ENCODE data around the gene OPN1MW3.
"Not testable (repeated sequence)": the region's sequence is repeated elsewhere in the genome, so short reads cannot be mapped to it uniquely, and the experiment has no call there.

The OPN1MW3 gene

GRCh38 chrX:154257282-154257681, at the start of gene OPN1MW3:
OPN1MW3 (plus strand) TSS chrX:154257582; CDS start chrX:154257620, 38 bp downstream.
- DNase-seq (ENCODE audit: low spot score), result not testable (repeated sequence)

GRCh38 chrX:154209670-154210418, 47.5 kb upstream of the OPN1MW3 start:
- not testable (repeated sequence) for DNase-seq (ENCODE audit: low spot score)

DNA sequence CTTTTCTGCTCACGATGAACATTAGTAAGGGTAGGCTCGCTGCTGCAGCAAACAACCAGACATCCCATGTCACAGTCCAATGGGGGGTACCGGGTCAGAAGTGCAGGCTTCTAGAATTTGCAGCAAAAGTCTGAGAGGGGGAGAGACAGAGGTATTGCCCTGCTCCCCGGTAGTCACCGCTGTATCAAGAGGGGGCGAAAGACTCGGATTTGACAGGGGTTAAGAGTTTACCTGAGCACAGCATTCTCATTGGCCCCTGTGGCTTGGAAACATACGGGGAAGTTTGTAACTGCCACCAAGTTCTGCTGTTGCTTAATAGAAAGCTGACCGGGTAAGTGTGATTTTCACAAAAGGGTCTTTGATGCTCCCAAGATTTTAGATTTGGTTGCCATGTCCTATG, 46.3 kb upstream of the OPN1MW3 start:
- not testable (repeated sequence) for DNase-seq (ENCODE audit: low spot score)

DNA sequence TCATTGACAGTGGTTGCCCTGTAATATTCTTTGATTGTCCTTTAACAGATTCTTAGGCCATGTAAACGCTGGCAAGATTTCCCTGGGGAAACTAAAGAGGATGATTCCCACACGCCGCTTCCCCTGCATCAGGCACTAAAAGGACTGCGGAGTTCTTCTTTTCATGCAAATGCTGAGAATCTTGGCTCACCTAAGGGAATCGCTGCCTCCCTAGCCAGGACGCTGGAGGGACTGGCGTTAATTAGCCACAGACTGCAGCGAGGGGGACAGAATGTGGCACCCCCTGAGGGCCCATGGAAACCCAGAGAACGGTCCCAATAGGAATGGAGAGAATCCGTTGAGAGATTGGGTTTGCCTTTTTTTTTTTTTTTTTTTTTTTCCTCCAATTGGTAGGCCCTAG, 45.9 kb upstream of the OPN1MW3 start:
- DNase-seq (ENCODE audit: low spot score), result not testable (repeated sequence)

DNA sequence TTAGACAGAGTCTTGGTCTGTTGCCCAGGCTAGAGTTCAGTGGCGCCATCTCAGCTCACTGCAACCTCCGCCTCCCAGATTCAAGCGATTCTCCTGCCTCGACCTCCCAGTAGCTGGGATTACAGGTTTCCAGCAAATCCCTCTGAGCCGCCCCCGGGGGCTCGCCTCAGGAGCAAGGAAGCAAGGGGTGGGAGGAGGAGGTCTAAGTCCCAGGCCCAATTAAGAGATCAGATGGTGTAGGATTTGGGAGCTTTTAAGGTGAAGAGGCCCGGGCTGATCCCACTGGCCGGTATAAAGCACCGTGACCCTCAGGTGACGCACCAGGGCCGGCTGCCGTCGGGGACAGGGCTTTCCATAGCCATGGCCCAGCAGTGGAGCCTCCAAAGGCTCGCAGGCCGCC, 37.9 kb upstream of the OPN1MW3 start, which contains the start of gene OPN1MW2:
Gene OPN1MW2, plus strand, starts transcription at position 301 of the 400 bp plus-strand sequence. Its CDS starts 60 bp downstream, at position 361.
- DNase-seq (ENCODE audit: low spot score), result not testable (repeated sequence)

DNA sequence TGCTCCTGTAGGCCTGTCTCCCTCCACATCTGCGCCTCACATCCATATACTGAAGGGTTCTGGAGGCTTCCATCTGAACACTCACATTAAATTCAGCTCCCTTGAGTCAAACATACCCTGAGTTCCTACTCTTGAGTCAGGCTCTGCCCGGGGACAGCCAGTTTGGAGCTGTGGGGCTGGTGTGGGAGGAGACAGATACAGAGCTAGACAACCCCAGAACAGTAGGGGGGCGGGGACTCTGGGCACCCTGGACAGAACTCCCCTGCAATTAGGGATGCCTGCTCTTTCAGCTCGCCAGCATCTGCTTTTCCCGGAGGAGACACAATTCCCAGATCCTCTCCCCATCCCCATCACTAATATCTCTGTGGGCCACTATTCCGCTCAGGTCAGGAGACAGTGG, 32.1 kb upstream of the OPN1MW3 start:
- not testable (repeated sequence) for DNase-seq (ENCODE audit: low spot score)

DNA sequence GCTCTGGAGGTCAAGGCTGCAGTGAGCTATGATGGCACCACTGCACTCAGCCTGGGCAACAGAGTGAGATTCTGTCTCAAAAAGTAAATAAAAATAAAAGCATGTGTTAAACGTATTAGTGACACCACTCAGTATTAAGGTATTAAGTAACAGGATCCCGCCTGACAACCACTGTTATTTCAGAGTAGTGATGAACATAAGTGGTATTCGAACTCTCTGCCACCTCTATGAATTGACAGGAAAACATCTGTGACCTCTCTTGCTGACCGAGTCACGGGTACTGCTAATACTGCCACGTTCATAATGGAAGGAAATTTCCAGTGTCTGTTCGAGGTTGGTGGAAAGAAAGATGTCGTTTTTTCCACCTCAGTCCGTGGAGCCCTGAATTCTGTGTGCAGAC, 30.7 kb upstream of the OPN1MW3 start:
- DNase-seq (ENCODE audit: low spot score), result not testable (repeated sequence)

DNA sequence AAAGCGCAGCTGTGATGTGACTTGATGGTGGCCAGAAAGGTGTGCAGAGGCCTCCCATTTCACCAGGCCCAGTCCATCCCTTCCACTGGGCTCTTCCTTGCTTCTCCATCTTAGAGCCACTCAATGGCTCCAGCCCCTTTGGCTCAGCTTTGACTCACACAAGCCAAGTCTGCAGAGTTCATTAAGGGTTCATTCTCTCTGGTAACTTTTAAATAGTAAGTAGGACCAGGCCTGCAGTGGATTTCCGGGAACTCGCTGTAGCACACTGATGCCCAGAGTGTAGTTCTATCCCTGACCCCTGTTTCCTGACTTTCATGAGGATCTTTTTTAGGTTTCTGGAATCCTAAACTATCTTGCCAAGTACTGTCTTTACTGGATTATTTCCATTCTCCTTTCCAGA, 25.9 kb upstream of the OPN1MW3 start:
- DNase-seq (ENCODE audit: low spot score), result not testable (repeated sequence)

GRCh38 chrX:154233620-154234019, 23.8 kb upstream of the OPN1MW3 start:
- DNase-seq (ENCODE audit: low spot score), result not testable (repeated sequence)

- not testable (repeated sequence) for DNase-seq (ENCODE audit: low spot score)
These were observed 18.3 kb upstream of the OPN1MW3 start for GRCh38 chrX:154238939-154239559.

- not testable (repeated sequence) for DNase-seq (ENCODE audit: low spot score)
These were observed 17.3 kb upstream of the OPN1MW3 start for GRCh38 chrX:154239982-154240503.

GRCh38 chrX:154247377-154248045, 9.9 kb upstream of the OPN1MW3 start:
- DNase-seq (ENCODE audit: low spot score), result not testable (repeated sequence)

DNA sequence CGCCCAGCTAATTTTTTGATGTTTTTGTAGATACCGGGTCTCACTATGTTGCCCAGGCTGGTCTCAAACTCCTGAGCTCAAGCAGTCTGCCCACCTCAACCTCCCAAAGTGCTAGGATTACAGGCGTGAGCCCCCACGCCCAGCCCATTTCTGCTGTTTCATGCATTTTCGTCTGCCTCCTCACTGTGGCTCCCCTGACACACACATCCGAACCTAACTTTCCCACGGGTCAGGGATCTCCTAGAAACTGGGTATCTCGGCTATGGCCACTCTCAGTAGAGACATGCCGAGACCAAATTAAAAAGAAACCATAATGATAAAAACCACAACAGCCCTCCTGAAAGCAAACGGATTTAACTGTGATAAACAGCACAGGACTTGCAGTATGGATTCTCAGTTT, 9.3 kb upstream of the OPN1MW3 start:
- not testable (repeated sequence) for DNase-seq (ENCODE audit: low spot score)

- not testable (repeated sequence) for DNase-seq (ENCODE audit: low spot score)
These were observed 1.3 kb downstream of the OPN1MW3 start for GRCh38 chrX:154258711-154259110.

DNA sequence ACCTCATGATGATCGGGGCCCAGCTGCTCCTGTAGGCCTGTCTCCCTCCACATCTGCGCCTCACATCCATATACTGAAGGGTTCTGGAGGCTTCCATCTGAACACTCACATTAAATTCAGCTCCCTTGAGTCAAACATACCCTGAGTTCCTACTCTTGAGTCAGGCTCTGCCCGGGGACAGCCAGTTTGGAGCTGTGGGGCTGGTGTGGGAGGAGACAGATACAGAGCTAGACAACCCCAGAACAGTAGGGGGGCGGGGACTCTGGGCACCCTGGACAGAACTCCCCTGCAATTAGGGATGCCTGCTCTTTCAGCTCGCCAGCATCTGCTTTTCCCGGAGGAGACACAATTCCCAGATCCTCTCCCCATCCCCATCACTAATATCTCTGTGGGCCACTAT, 5.7 kb downstream of the OPN1MW3 start:
- DNase-seq (ENCODE audit: low spot score), result not testable (repeated sequence)

GRCh38 chrX:154269245-154269644, 11.9 kb downstream of the OPN1MW3 start:
- DNase-seq (ENCODE audit: low spot score), result not testable (repeated sequence)

GRCh38 chrX:154284489-154285338, 27.3 kb downstream of the OPN1MW3 start:
- not testable (repeated sequence) for DNase-seq (ENCODE audit: low spot score)

DNA sequence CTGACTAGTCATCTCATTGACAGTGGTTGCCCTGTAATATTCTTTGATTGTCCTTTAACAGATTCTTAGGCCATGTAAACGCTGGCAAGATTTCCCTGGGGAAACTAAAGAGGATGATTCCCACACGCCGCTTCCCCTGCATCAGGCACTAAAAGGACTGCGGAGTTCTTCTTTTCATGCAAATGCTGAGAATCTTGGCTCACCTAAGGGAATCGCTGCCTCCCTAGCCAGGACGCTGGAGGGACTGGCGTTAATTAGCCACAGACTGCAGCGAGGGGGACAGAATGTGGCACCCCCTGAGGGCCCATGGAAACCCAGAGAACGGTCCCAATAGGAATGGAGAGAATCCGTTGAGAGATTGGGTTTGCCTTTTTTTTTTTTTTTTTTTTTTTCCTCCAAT, 29.0 kb downstream of the OPN1MW3 start:
- not testable (repeated sequence) for DNase-seq (ENCODE audit: low spot score)

DNA sequence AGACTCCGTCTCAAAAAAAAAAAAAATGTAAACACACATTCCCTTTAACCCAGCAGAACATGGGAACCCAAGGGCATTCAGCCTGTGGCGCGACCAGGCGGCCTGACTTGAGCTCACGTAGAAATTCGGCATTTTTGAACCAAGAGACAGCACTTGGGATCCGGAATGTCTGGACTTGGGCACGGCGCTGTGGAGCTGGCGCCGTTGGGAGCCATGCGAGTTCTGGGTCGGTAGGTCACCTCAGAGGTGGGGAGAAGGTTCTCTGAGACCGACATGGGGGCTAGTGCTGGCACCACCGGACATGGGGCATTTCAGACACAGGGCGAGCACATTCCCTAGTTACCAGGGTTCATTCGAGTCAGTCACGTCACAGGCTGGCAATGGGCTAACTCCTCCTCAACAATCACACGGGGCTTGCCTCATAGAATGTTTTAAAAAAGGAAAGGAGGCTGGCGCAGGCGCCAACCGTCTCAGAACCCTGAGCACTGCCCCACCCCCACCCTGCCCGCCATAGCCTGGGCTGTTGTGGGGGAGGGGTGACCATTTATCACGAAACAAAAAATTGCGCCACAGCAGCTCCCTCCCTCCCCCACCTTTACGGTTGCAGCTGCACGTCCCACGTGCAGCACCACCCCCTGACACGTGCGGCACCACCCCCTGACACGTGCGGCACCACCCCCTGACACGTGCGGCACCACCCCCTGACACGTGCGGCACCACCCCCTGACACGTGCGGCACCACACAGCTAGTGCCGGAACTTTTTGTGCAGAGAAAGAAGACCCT, 37.6 kb downstream of the OPN1MW3 start, which contains the start of gene TEX28:
Gene TEX28, minus strand, starts transcription at position 334 of the 784 bp plus-strand sequence. CDS start 3,007 bp downstream, outside the sequence.
- no peak for DNase-seq (ENCODE audit: low spot score)

- no peak for DNase-seq (ENCODE audit: low spot score)
These were observed 38.4 kb downstream of the OPN1MW3 start, which contains the start of gene TKTL1 for GRCh38 chrX:154295664-154296310. TKTL1 (plus strand) TSS chrX:154295795; CDS start chrX:154295860, 65 bp downstream.
